Endothelial cell of umbilical vein (primary cell): Measurements from ENCODE around the gene PRPSAP1. TPM values are rescaled to one million over a fixed set of nuclear protein-coding genes. Genes with fewer than 3 reads are reported as not detected.

Experiments used
- BruUV-seq: library from RNA; stranded (reverse); fragments of 400-500 nt; replicated peaks from 2 replicates; lab custom pipeline; 2021; lab: Mats Ljungman, UMichigan
- CTCF ChIA-PET: fragments of 300-600, 350-600 bp; sonication (Branson Sonifier 250); formaldehyde crosslinking; loops from one replicate; lab custom pipeline; 2021; ENCODE audit warnings: antibody characterized with exemption, inconsistent platforms; lab: Charles Lee
- POLR2A ChIA-PET: fragments of 300-600, 350-600 bp; sonication (Branson Sonifier 250); formaldehyde crosslinking; loops from one replicate; lab custom pipeline; 2021; ENCODE audit warnings: antibody characterized with exemption, inconsistent platforms; lab: Charles Lee
- DNase-seq: peaks from one replicate; pipeline ENCODE4 v3.0.0-alpha.2; 2011; ENCODE audit warnings: low read depth, low spot score
- FAIRE-seq: peaks from 2 replicates; lab custom pipeline; 2011; peaks lifted over from hg19 to GRCh38; lab: Jason Lieb, UNC
- H2AFZ ChIP-seq: 2 replicates; pipeline ENCODE4 v1.6.0; 2012; ENCODE audit warnings: low read depth, low read length, control low read depth, inconsistent platforms
- H3K27ac ChIP-seq: 2 replicates; pipeline ENCODE4 v1.5.1; 2011; ENCODE audit warnings: low read depth, mild to moderate bottlenecking, control low read depth, low read length, moderate library complexity; ENCODE audit not compliant: insufficient read depth
- H3K27me3 ChIP-seq, 2 experiments: 2 replicates each; pipeline versions ENCODE4 v1.6.0 to v1.6.1; 2011; ENCODE audit warnings: low read length in 2 of 2, mixed read lengths in 1 of 2; ENCODE audit not compliant: control insufficient read depth in 2 of 2, insufficient read depth in 2 of 2
- H3K36me3 ChIP-seq, 2 experiments: 2 replicates in 1 of 2; 3 replicates in 1 of 2; pipeline ENCODE4 v1.5.1; 2011; ENCODE audit warnings: low read length in 2 of 2, mild to moderate bottlenecking in 1 of 2, moderate library complexity in 1 of 2; ENCODE audit not compliant: control insufficient read depth in 2 of 2, insufficient read depth in 2 of 2; ENCODE audit errors: extremely low read depth in 1 of 2
- H3K4me1 ChIP-seq: 3 replicates; pipeline ENCODE4 v1.5.1; 2011; ENCODE audit warnings: mild to moderate bottlenecking, low read length; ENCODE audit not compliant: control insufficient read depth, insufficient read depth; ENCODE audit errors: extremely low read depth
- H3K4me2 ChIP-seq: 2 replicates; pipeline ENCODE4 v1.6.1; 2011; ENCODE audit warnings: low read length, control low read depth, mixed read lengths; ENCODE audit not compliant: insufficient read depth
- H3K4me3 ChIP-seq, 3 experiments: fragments of 200-600 bp in 1 of 3; sonication (generic), shearing (Covaris generic) in 1 of 3; replicated peaks in 1 of 3; 2 replicates each; pipeline ENCODE4 v1.5.1; 2011 to 2016; ENCODE audit warnings: control low read depth in 3 of 3, low read length in 3 of 3, mild to moderate bottlenecking in 2 of 3, inconsistent platforms in 1 of 3, low read depth in 1 of 3, moderate library complexity in 1 of 3; ENCODE audit not compliant: insufficient read depth in 1 of 3
- H3K79me2 ChIP-seq: 2 replicates; pipeline ENCODE4 v1.6.0; 2012; ENCODE audit warnings: low read length, inconsistent platforms; ENCODE audit not compliant: control insufficient read depth, insufficient read depth
- H3K9ac ChIP-seq: replicated peaks from 2 replicates; pipeline ENCODE3; 2011; ENCODE audit warnings: low read length, control low read depth; ENCODE audit not compliant: insufficient read depth; ENCODE audit errors: extremely low read depth
- H3K9me1 ChIP-seq: replicated peaks from 3 replicates; pipeline ENCODE4 v1.6.0; 2011; ENCODE audit warnings: mild to moderate bottlenecking, low read length; ENCODE audit not compliant: control insufficient read depth, insufficient read depth; ENCODE audit errors: extremely low read depth
- H3K9me3 ChIP-seq: replicated peaks from 2 replicates; pipeline ENCODE4 v1.5.1; 2012; ENCODE audit warnings: low read length, inconsistent platforms; ENCODE audit not compliant: control insufficient read depth, insufficient read depth
- H4K20me1 ChIP-seq: replicated peaks from 2 replicates; pipeline ENCODE3; 2011; ENCODE audit warnings: mild to moderate bottlenecking, low read length; ENCODE audit not compliant: control insufficient read depth, insufficient read depth; ENCODE audit errors: extremely low read depth
- CTCF ChIP-seq, 2 donors: IDR thresholded peaks; 1 replicate in 1 of 2; 2 replicates in 1 of 2; pipeline ENCODE4 v1.5.1; 2011; ENCODE audit warnings: low read length in 2 of 2, mild to moderate bottlenecking in 2 of 2, moderate library complexity in 2 of 2, control low read depth in 1 of 2, inconsistent platforms in 1 of 2, low read depth in 1 of 2; ENCODE audit not compliant: insufficient read depth in 1 of 2; ENCODE audit errors: extremely low read depth in 1 of 2
- EZH2 ChIP-seq: IDR thresholded peaks from 2 replicates; pipeline ENCODE4 v1.6.1; 2012; ENCODE audit warnings: borderline replicate concordance, low read depth, mild to moderate bottlenecking, moderate library complexity, low read length, inconsistent platforms; ENCODE audit not compliant: severe bottlenecking
- FOS ChIP-seq: IDR thresholded peaks from 2 replicates; pipeline ENCODE4 v1.6.1; 2011; ENCODE audit warnings: mild to moderate bottlenecking, low read length, moderate library complexity, borderline replicate concordance; ENCODE audit not compliant: insufficient read depth
- GATA2 ChIP-seq: IDR thresholded peaks from 2 replicates; pipeline ENCODE4 v1.7.0; 2011; ENCODE audit warnings: low read depth, mild to moderate bottlenecking, moderate library complexity, mixed read lengths, low read length; ENCODE audit not compliant: insufficient read length, insufficient read depth
- JUN ChIP-seq: IDR thresholded peaks from 2 replicates; pipeline ENCODE4 v1.6.1; 2011; ENCODE audit warnings: borderline replicate concordance, low read depth; ENCODE audit not compliant: insufficient read length, insufficient read depth
- POLR2A ChIP-seq: IDR thresholded peaks from 2 replicates; pipeline ENCODE4 v1.6.1; 2012; ENCODE audit warnings: low read depth, mild to moderate bottlenecking, control low read depth, low read length
- POLR2AphosphoS5 ChIP-seq: IDR thresholded peaks from 2 replicates; pipeline ENCODE4 v1.6.1; 2012; ENCODE audit warnings: low read depth, mild to moderate bottlenecking, control low read depth, low read length, moderate library complexity; ENCODE audit not compliant: insufficient read depth
- dilution Hi-C: fragments of 300-500 bp; cut with MboI; formaldehyde crosslinking; loops from one replicate; pipeline ENCODE4 v1.15.0; 2019; ENCODE audit warnings: low sequenced_read_pairs; ENCODE audit not compliant: extremely low pct_ligation_motif_present
- intact Hi-C: fragments of 100-400 bp; cut with micrococcal nuclease; formaldehyde crosslinking; loops from one replicate; pipeline ENCODE4 v1.10.0; 2022
- polyA plus RNA-seq, 4 experiments: library from polyadenylated mRNA; depleted of rRNA in 3 of 4; stranded (reverse) in 3 of 4; unstranded in 1 of 4; fragments of >200 nt; gene quantifications; 2 replicates each; pipeline versions ENCODE4 v1.2.1 to v1.2.3, GENCODE V29; 2011 to 2012; ENCODE audit warnings: missing spikeins in 1 of 4
- total RNA-seq: library from RNA; stranded (reverse); gene quantifications from 2 replicates; pipeline ENCODE4 v1.2.3, GENCODE V29; 2021
- TF ChIP-seq, protein P1 (sequence below): IDR thresholded peaks from 2 replicates; pipeline ENCODE4 v1.6.1; 2011; ENCODE audit not compliant: insufficient read depth, insufficient read length

Gene PRPSAP1
- total and polyA plus RNA-seq, 2 donors (not counting 3 experiments of a cell fraction or from before 2014, with no cell fraction given), result 90.2 to 123 TPM

GRCh38 chr17:76331083-76331482 is 22.6 kb downstream of the PRPSAP1 start:
- no peak overlapping the region for H3K4me2 ChIP-seq
- H3K4me1 ChIP-seq, result peaks cover 5% of the 10 kb centered on the region
- H3K9me1 ChIP-seq, result no peaks in the 10 kb centered on the region
- intact Hi-C loops, result no loop called here
- no peaks in the 10 kb centered on the region for H4K20me1 ChIP-seq
- H3K4me3 ChIP-seq, result no peak overlapping the region
- DNase-seq (no peak), FAIRE-seq (no peak)
- ChIA-PET CTCF (interaction anchor here (1.3 to 1.5 kb wide), 2 partner anchors 31 to 34 kb away, joined by 3 to 5 read pairs; no protein-coding TSS in a partner anchor), POLR2A (no interaction called here)
- peaks cover 11 to 19% of the 10 kb centered on the region in 2 experiments for H3K36me3 ChIP-seq
- no peak for TF ChIP-seq GATA2
- no peak for TF ChIP-seq POLR2A
- TF ChIP-seq CTCF (IDR thresholded peaks at IDR 0.05; ENCODE audit: extremely low read depth in 1 of 2, insufficient read depth in 1 of 2, low read depth in 1 of 2, low read length in 2 of 2), result no peak
- no peak overlapping the region for H3K27ac ChIP-seq
- H3K9me3 ChIP-seq, result no peaks in the 10 kb centered on the region
- dilution Hi-C loops, result no loop called here
- no peak overlapping the region for H3K9ac ChIP-seq
- H3K27me3 ChIP-seq, result no peaks in the 10 kb centered on the region
- peaks cover 19% of the 10 kb centered on the region for H3K79me2 ChIP-seq
- BruUV-seq, result no TSS peak
- no peak overlapping the region for H2AFZ ChIP-seq

DNA sequence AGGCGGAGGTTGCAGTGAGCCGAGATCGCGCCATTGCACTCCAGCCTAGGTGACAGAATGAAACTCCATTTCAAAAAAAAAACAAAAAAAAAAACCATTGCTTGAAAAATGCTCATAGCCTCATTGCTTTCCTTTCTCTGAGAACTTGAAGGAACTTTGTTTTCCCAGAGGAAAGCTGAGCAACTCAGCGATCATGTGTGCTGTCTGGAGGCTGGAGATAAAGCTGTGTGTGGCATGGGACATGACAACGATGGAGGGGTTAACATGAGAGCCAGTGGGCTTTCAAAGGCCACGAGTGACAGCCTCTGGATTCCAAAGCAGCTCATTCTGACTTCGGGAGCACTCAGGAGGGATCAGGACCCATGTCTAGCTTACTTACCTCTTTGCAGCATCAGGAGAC is 24.1 kb downstream of the PRPSAP1 start:
- FAIRE-seq, result no peak
- H3K4me2 ChIP-seq, result no peak overlapping the region
- TF ChIP-seq JUN (no peak), CTCF (IDR thresholded peaks at IDR 0.05; ENCODE audit: extremely low read depth in 1 of 2, insufficient read depth in 1 of 2, low read depth in 1 of 2, low read length in 2 of 2) (no peak), POLR2AphosphoS5 (no peak), FOS (no peak), EZH2 (no peak), POLR2A (no peak), GATA2 (no peak)
- TF ChIP-seq, protein P1, sequence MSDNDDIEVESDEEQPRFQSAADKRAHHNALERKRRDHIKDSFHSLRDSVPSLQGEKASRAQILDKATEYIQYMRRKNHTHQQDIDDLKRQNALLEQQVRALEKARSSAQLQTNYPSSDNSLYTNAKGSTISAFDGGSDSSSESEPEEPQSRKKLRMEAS, result no peak
- H3K4me3 ChIP-seq, result no peak overlapping the region
- DNase-seq, result no peak
- BruUV-seq, result no TSS peak
- H3K9me1 ChIP-seq, result no peaks in the 10 kb centered on the region
- peaks cover 10% of the 10 kb centered on the region for H3K79me2 ChIP-seq
- no peak overlapping the region for H2AFZ ChIP-seq
- H3K36me3 ChIP-seq, result peaks cover 11 to 19% of the 10 kb centered on the region in 2 experiments
- dilution Hi-C loops, result no loop called here
- ChIA-PET POLR2A (no interaction called here), CTCF (interaction anchor here (0.5 to 1.6 kb wide), 3 partner anchors 22 to 26 kb away, joined by 3 to 4 read pairs (median 3); partner anchors contain the start of gene PRPSAP1)
- H3K4me1 ChIP-seq, result peaks cover 5% of the 10 kb centered on the region
- H3K9me3 ChIP-seq, result no peaks in the 10 kb centered on the region
- intact Hi-C loops, result no loop called here
- H3K9ac ChIP-seq, result no peak overlapping the region
- H3K27ac ChIP-seq, result no peak overlapping the region
- H3K27me3 ChIP-seq, result no peaks in the 10 kb centered on the region
- H4K20me1 ChIP-seq, result no peaks in the 10 kb centered on the region
